Measurements from ENCODE around the gene DGKG.

DNA sequence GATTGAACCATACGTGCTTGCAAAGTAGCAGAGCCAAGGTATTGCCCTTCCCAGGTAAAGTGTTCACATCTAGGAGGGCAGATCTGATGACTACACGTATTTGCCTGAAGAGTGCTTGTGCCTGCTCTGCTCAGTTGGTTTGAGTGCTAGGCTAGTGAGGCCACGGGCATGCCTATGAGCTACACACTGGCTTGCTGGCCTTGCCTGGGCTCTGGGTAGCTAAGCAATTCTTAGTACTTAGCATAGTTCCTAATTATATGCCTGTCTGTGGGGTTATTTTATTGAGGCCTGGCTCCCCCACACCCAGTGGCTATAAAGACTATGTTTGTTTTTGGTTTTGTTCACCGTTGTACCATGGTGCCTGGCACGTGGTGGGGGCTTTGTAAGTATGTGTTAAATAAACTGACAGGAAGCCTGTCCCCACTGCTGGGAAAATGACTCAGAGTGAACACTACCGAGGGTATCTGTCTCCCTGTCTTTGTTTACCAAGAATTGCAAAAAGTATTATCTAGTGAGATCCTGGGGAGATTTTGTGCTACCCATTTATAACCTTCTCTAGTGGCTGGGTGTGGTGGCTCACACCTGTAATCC lies 181.0 kb downstream of the DGKG start:
- TF ChIP-seq ASH2L (IDR thresholded peaks at IDR 0.05; ENCODE audit: borderline replicate concordance, low read depth) (no peak), CHD4 (IDR thresholded peaks at IDR 0.05) (no peak), CTCF (IDR thresholded peaks at IDR 0.05 in 2 of 3, conservative IDR thresholded peaks at IDR 0.05 in 1 of 3; ENCODE audit: control insufficient read depth in 2 of 3, extremely low read depth in 1 of 3, insufficient read depth in 1 of 3, low read depth in 3 of 3, low read length in 3 of 3) (no peak), STAT1 (conservative IDR thresholded peaks at IDR 0.05) (no peak), SUPT20H (IDR thresholded peaks at IDR 0.05; ENCODE audit: borderline replicate concordance, control insufficient read depth, low read depth, low read length) (no peak), POLR2AphosphoS5 (IDR thresholded peaks at IDR 0.05; ENCODE audit: low read length) (no peak), BACH1 (IDR thresholded peaks at IDR 0.05; ENCODE audit: borderline replicate concordance) (no peak), PAX8 (IDR thresholded peaks at IDR 0.05) (no peak), ZNF274 (IDR thresholded peaks at IDR 0.05; ENCODE audit: insufficient read depth, insufficient read length) (no peak), EP300 (IDR thresholded peaks at IDR 0.05; ENCODE audit: borderline replicate concordance in 1 of 2, control insufficient read depth in 1 of 2, low read depth in 2 of 2, low read length in 2 of 2) (no peak), NRF1 (conservative IDR thresholded peaks at IDR 0.05; ENCODE audit: low read depth, low read length) (no peak)
- TF ChIP-seq, protein P1, sequence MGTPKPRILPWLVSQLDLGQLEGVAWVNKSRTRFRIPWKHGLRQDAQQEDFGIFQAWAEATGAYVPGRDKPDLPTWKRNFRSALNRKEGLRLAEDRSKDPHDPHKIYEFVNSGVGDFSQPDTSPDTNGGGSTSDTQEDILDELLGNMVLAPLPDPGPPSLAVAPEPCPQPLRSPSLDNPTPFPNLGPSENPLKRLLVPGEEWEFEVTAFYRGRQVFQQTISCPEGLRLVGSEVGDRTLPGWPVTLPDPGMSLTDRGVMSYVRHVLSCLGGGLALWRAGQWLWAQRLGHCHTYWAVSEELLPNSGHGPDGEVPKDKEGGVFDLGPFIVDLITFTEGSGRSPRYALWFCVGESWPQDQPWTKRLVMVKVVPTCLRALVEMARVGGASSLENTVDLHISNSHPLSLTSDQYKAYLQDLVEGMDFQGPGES (IDR thresholded peaks at IDR 0.05), result no peak
